ENCODE results near the gene RAB1A.

The RAB1A gene

DNA sequence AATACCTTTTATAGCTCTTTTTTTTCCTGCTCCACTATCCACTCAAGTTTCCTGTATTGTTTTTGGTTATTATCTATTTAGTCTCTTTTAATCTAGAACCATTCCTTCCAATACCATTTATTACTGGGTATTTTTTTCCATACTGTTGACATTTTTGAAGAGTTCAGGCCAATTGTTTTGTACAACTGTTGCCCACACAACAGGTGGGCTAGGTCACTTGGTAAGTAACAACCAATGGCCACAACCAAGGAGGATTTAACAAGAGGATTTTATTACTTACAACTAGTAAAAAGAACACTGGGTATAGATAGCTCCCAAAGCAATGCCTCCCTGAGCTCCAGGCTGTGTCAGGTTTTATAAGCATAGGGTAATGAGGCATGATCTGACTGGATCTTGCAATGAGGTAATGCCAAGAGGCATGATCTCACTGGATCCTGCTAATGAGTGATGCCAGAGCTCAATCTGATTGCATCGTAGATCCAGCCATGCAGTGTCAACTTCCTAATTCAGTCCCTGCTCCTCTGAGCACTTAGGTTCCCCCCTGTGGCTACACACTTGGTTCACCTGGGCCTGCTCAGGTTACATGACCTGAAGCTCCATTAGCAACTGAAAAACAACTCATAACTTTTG lies 80.8 kb downstream of the RAB1A start:
- H2AFZ ChIP-seq (ENCODE audit: low read depth, low read length) = no peak overlapping the region

GRCh38 chr2:65046633-65047407 lies 83.1 kb downstream of the RAB1A start:
- Histone ChIP-seq H4K20me1 (ENCODE audit: insufficient read depth, low read length) (no peaks in the 10 kb centered on the region), H3K36me3 (ENCODE audit: insufficient read depth, low read length) (peaks cover 3% of the 10 kb centered on the region; the same call in 1 of the 2 replicates), H3K4me3 (ENCODE audit: low read depth in 1 of 2, low read length in 2 of 2) (no peak overlapping the region), H3K4me2 (ENCODE audit: insufficient read depth, low read length) (no peak overlapping the region), H2AFZ (ENCODE audit: low read depth, low read length) (no peak overlapping the region), H3K79me2 (ENCODE audit: insufficient read depth, low read length) (no peaks in the 10 kb centered on the region), H3K9ac (ENCODE audit: low read depth, low read length) (no peak overlapping the region), H3K9me3 (ENCODE audit: insufficient read depth, low read length, severe bottlenecking) (peaks cover 12% of the 10 kb centered on the region), H3K27ac (ENCODE audit: low read length) (no peak overlapping the region), H3K4me1 (ENCODE audit: insufficient read depth, low read length) (no peaks in the 10 kb centered on the region), H3K27me3 (ENCODE audit: insufficient read depth, low read length, poor library complexity) (no peaks in the 10 kb centered on the region)
- ATAC-seq (ENCODE audit: insufficient read depth, low read depth) (no peak), DNase-seq (no peak)
- no peak for TF ChIP-seq EZH2 (IDR thresholded peaks at IDR 0.05; ENCODE audit: borderline replicate concordance, low read depth, low read length, severe bottlenecking)
- TF ChIP-seq CTCF (IDR thresholded peaks at IDR 0.05; ENCODE audit: borderline replicate concordance, extremely low read depth, low read length, poor library complexity, severe bottlenecking) = no peak

More for the DNA sequence above, 80.8 kb downstream of the RAB1A start:
- TF ChIP-seq CTCF (IDR thresholded peaks at IDR 0.05; ENCODE audit: borderline replicate concordance, extremely low read depth, low read length, poor library complexity, severe bottlenecking) (no peak), EZH2 (IDR thresholded peaks at IDR 0.05; ENCODE audit: borderline replicate concordance, low read depth, low read length, severe bottlenecking) (no peak)
- no peak for DNase-seq
- H3K4me3 ChIP-seq (ENCODE audit: low read depth in 1 of 2, low read length in 2 of 2) = no peak overlapping the region
- no peak for ATAC-seq (ENCODE audit: insufficient read depth, low read depth)
- H4K20me1 ChIP-seq (ENCODE audit: insufficient read depth, low read length) = no peaks in the 10 kb centered on the region
- peaks cover 8% of the 10 kb centered on the region for H3K9me3 ChIP-seq (ENCODE audit: insufficient read depth, low read length, severe bottlenecking)
- no peaks in the 10 kb centered on the region for H3K79me2 ChIP-seq (ENCODE audit: insufficient read depth, low read length)
- no peak overlapping the region for H3K27ac ChIP-seq (ENCODE audit: low read length)
- peaks cover 3% of the 10 kb centered on the region; the same call in 1 of the 2 replicates for H3K36me3 ChIP-seq (ENCODE audit: insufficient read depth, low read length)
- H3K4me2 ChIP-seq (ENCODE audit: insufficient read depth, low read length) = no peak overlapping the region
- no peaks in the 10 kb centered on the region for H3K27me3 ChIP-seq (ENCODE audit: insufficient read depth, low read length, poor library complexity)
- no peak overlapping the region for H3K9ac ChIP-seq (ENCODE audit: low read depth, low read length)
- H3K4me1 ChIP-seq (ENCODE audit: insufficient read depth, low read length) = peaks cover 17% of the 10 kb centered on the region

GRCh38 chr2:65045651-65046050 lies 84.3 kb downstream of the RAB1A start:
- Histone ChIP-seq H4K20me1 (ENCODE audit: insufficient read depth, low read length) (no peaks in the 10 kb centered on the region), H3K4me1 (ENCODE audit: insufficient read depth, low read length) (no peaks in the 10 kb centered on the region), H3K27me3 (ENCODE audit: insufficient read depth, low read length, poor library complexity) (no peaks in the 10 kb centered on the region), H2AFZ (ENCODE audit: low read depth, low read length) (no peak overlapping the region), H3K4me2 (ENCODE audit: insufficient read depth, low read length) (no peak overlapping the region), H3K9ac (ENCODE audit: low read depth, low read length) (no peak overlapping the region), H3K9me3 (ENCODE audit: insufficient read depth, low read length, severe bottlenecking) (peaks cover 12% of the 10 kb centered on the region), H3K79me2 (ENCODE audit: insufficient read depth, low read length) (no peaks in the 10 kb centered on the region), H3K4me3 (ENCODE audit: low read depth in 1 of 2, low read length in 2 of 2) (no peak overlapping the region), H3K27ac (ENCODE audit: low read length) (no peak overlapping the region), H3K36me3 (ENCODE audit: insufficient read depth, low read length) (peaks cover 3% of the 10 kb centered on the region; the same call in 1 of the 2 replicates)
- no peak for DNase-seq
- no peak for ATAC-seq (ENCODE audit: insufficient read depth, low read depth)
- TF ChIP-seq CTCF (IDR thresholded peaks at IDR 0.05; ENCODE audit: borderline replicate concordance, extremely low read depth, low read length, poor library complexity, severe bottlenecking) (no peak), EZH2 (IDR thresholded peaks at IDR 0.05; ENCODE audit: borderline replicate concordance, low read depth, low read length, severe bottlenecking) (no peak)

Measured in DND-41 (cell line).